Suppressor macrophage treated with lipopolysaccharide for 1 hour (primary cell): ENCODE data around the gene RAB37.

Experiments
- DNase-seq, 3 donors: peaks; one replicate each; pipeline ENCODE4 v3.0.0-alpha.2; 2020 to 2022

RAB37 gene

DNA sequence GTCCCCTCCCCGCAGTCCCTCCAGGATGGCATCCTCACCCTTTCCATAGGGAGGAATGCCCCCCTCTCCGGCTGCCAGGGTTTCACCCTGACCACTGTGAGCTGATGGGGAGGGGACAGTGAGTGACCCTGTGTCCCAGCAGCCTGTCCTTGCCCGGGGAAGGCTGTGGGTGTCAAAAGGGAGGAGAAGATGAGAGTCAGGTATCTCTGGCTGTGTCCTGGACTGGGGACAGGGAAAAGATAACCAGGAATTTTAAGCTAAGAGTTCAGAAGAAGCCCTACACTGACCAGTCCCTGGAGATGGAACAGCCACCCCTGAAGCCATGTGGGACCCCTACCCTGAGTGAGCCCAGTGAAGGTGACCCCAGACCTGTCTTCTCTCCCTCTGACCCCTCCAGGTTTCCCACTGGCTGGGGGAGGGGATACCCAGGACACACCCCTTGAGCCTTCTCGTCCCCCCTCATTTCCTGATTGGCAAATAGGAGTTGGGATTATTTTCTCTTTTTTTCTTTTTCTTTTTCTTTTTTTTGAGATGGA, 27.8 kb downstream of the RAB37 start:
- DNase-seq, result no peak

- DNase-seq, result no peak
These were observed 29.4 kb downstream of the RAB37 start for GRCh38 chr17:74766413-74766812.

DNA sequence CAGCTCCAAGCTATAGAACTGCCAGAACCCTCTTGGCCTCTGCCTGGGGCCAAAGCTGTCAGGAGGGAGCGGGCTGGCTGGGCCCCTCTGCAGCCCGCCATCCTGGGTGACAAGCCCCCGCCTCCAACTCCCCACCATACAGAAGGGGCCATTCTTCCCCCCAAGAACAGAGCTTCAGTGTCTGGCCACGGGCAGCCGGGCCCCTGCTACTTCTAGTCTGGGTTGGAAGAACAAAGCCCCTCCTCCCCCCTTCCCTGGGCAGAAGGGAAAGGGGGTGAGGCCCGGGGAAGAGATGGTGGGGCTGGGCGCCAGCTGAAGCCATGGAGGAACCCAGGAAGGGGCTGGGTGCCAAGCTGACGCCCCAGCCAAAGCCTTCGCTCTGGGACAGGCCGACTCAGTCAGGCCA, 30.1 kb downstream of the RAB37 start:
- no peak for DNase-seq

GRCh38 chr17:74768069-74768762, 31.2 kb downstream of the RAB37 start:
- DNase-seq, result no peak

- DNase-seq, result no peak
These were observed 31.7 kb downstream of the RAB37 start for GRCh38 chr17:74768763-74769114.

GRCh38 chr17:74769266-74769855, 32.3 kb downstream of the RAB37 start:
- no peak for DNase-seq

DNA sequence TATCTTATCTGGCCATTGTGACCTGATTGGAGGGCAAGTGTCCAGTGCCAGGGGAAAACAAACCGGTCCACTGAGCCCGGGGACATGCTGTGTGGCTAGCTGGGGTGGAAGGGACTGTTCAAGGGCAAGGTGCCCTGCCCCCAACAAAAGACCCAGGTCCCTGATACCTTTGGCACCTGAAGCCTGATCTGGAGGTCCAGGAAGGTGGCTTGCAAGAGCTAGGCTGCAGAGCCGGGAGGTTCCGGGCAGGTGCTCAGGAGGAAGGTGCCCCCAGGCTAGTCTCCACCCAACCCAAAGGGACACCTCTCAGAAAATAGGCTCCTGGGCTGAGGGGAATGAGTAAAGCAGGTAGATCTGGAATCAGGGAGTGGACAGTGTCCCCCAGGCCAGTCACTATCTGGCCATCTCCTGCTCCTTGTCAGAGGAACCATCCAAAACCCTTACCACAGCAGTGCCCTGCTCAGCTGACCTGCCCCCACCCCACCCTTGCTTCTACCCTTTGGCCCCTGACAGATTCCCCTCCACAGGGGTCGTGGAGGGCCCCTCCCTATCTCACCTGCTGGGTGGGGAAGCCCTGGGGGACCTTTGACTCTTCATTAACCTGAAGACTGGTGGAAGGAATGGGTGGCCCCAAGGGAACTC, 32.9 kb downstream of the RAB37 start:
- no peak for DNase-seq

DNA sequence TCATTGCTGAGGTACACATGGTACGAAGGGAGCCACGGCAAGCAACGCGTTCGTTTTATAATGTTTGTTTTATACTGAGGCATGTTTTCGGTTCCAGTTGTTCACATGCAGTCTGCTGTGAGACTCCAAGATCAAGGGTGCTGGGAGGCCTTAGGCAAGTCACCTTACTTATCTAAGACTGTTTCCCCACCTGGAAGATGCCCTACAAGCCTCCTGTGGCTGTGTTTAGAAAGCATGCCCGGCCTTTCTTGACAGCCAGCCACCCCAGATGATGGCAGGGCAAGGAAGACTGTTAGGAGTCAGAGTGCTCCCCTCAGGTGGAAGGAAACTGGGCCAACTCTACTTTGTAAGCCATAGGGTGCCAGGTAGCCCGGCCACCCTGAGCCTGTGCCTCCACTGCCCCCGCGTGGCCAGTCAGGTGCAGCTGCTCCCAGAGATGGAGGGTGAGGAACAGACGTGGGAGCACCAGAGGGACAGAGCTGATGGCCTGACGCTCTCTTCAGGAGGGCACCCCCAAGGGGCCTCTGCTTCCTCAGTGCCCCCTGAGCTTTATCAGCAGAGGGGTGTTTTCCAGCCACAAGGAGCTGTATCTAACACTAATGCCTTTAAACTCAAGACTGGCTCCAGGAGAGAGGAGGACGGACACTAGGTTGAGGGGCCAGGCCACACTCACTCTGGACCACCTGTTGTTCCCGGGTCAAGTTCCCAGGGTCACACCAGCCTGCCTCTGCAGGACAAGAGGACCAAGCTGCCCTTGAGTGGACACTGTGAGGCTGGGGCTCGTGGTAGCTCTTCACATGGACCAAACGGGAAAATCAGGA, 33.7 kb downstream of the RAB37 start:
- DNase-seq, result peak; percentile 57 to 72 (median 64)

DNA sequence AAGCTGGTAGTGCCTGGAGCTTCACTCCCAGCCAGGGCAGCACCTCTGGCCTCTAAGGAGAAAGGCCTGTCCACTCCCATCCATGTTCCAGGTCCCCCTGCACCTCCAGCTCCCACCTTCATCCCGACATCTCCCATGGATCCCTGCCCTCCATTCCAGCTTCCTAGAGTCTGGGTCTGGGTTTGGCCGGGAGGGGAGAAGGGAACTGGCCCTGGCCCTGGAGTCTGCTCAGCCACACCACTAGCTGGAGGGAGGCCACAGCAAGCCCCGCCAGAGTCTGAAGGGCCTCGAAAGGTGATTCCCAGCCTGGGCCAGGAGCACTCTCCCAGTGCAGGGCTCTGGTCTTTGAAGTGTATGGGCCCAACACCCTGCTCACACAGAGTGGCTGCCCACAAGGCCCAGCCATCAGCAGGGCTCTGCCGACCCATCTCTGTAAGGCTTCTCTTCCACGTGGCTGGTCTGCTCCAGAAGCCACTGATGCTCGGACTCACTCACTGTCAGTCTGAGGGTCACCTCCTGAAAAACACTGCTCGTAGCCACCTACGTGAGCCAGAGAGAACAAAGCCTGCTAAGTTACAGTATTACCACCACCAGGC, 34.4 kb downstream of the RAB37 start:
- no peak for DNase-seq

- DNase-seq, result no peak
These were observed 35.0 kb downstream of the RAB37 start for GRCh38 chr17:74772053-74772452.

DNA sequence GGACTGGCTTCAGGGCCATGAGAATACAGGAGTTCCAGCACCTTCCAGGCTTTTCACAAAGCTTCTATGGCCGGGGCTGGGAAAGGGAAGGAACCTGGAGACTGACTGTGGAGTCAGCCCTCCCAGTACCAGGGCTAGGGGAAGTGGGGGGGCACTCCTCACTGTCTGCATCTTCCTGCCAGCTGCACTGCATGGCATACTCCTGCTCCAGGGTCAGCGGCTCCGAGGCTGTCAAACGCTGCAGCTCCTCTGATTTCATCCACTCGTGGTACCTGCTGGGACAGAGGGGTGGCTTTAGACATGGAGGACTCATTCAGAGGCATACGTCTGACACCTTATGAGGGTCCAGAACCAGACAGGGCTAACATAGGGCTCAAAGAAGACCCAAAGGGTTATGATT, 36.4 kb downstream of the RAB37 start:
- no peak for DNase-seq

- DNase-seq, result no peak
These were observed 36.8 kb downstream of the RAB37 start for GRCh38 chr17:74773871-74774286.

DNA sequence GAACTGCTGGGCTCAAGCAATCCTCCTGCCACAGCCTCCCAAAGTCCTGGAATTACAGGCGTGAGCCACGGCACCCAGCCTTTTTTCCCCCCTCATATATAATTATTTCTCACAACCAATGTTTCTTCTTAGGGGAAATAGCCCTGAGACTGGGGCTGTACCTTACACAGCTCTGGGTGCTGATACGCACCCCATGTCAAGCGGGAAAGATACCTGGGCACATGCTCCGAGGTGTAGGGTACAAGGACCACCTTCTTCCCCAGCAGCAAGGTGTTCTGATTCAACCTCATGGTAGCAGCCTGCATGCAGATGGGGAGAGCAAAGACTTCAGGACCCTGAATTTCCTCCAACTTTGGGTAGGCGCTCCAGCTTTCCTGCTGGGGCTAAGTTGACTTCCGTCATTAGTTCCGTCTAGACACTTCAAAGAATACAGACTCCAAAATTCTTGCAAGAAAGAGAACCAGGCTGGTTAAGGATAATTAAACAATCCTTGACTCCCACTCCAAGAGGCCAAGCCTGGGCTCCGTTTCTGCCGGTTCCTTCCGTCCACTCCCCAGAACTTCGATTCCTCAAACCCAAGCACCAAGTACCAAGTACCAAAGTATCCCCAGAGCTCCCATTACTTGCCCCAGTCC, 38.5 kb downstream of the RAB37 start:
- peak in 1 of 3 donors; percentile 19 for DNase-seq

- peak; percentile 99 to 100 (median 100) for DNase-seq
These were observed 39.2 kb downstream of the RAB37 start, which contains the start of gene NAT9 for GRCh38 chr17:74776044-74776962. TSS of gene NAT9 (minus strand) at chr17:74776345. CDS start at chr17:74775698, 647 bp downstream.

DNA sequence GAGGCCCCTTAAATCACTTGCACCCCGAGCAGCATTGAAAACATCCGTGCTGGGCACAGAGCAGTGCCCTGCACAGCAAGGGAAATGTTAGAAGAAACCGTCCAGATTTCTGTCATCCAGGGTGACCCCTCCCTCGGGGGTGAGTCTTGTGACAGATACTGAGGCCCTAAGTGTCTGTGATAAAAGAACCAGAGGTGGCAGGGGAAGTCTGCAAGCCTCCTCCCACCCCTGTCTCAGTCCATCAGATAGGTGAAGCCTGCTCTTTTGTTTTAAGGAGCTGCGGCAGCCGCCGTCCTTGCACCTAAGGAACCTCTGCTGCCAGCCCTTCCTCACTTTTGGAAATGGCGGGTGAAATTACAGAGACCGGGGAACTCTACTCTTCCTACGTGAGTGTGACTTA, 39.9 kb downstream of the RAB37 start:
- DNase-seq, result no peak

GRCh38 chr17:74777901-74778515, 41.0 kb downstream of the RAB37 start:
- DNase-seq, result peak; percentile 39 to 60 (median 39)

DNA sequence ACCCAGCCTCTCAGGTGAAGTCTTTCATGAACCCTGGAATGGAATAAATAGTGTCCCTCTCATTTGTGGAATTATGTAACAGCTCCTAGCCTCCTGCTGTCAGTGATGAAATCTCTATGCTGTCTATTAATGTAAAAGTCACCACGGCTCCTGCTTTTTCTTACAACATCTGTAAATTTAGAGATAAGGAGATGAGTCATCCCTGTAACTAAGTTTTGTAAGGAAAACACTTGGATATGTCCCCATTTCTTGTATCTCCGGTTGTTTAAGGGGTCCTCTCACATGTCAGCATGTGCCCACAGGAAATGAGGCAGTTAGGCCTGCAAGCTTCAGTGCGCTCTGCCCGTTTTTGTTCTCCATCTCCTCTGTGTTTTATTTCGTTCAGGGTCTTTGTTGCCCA, 41.9 kb downstream of the RAB37 start:
- DNase-seq, result peak; percentile 24 to 56 (median 55)

DNA sequence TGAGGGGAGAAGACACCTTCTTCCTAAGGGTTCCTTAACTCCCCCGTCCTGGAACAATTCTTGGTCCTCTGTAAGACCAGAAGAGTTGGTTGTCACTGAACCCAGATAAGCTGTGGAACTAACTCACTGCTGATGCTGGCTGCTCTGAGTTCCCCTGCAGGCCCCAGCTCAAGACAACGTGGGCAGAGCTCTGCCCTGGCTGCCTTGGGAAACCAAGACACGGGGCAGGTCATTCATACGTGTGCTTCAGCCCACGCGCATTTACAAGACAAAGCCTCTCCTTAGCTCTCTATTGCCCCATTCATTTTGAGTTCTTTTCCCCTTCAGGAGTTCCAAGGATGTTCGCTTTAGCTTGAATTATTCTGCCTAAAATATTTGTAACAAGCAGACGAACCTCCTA, 42.4 kb downstream of the RAB37 start:
- DNase-seq, result peak; percentile 59 to 74 (median 62)

DNA sequence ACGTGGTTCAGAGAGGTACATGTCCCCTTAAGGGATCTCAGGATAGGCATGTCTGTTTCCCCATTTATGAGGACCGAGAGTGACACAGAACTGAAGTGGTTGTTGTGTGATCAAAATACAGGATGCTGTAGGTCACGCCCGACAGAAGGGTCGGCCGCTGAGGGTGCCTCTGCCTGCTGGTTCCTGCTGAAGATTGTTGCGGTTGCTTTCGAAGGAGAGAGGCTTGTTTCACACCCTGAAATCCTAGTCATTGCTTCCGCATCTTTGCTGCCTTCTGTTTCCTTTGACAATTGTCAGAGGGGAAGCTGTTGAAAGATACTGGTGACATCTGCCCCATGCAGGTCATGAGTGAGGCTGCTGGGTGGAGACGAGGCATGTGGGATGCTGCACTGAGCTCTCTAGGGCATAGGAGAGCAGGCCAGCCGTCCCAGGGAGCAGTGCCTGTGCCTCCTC, 42.9 kb downstream of the RAB37 start:
- peak; percentile 90 to 94 (median 92) for DNase-seq
